Right lung (tissue), 5 donors: Measurements from ENCODE around the gene NPTXR. TPM values are rescaled to one million over a fixed set of nuclear protein-coding genes. Genes with fewer than 3 reads are reported as not detected.

Experiments
- DNase-seq, 2 donors: peaks; one replicate each; pipeline ENCODE4 v3.0.0-alpha.2; 2013
- polyA plus RNA-seq, 5 donors: library from polyadenylated mRNA; unstranded; fragments of 120-200 nt; gene quantifications; one replicate each; pipeline versions ENCODE4 v1.2.1 to v1.2.3, GENCODE V29; 2013; ENCODE audit warnings: inconsistent platforms in 1 of 5, low replicate concordance in 1 of 5; ENCODE audit not compliant: insufficient read length in 5 of 5, insufficient read depth in 1 of 5

Gene NPTXR
- polyA plus RNA-seq, 5 donors = 7.0 to 12.5 (median 8.4) TPM

DNA sequence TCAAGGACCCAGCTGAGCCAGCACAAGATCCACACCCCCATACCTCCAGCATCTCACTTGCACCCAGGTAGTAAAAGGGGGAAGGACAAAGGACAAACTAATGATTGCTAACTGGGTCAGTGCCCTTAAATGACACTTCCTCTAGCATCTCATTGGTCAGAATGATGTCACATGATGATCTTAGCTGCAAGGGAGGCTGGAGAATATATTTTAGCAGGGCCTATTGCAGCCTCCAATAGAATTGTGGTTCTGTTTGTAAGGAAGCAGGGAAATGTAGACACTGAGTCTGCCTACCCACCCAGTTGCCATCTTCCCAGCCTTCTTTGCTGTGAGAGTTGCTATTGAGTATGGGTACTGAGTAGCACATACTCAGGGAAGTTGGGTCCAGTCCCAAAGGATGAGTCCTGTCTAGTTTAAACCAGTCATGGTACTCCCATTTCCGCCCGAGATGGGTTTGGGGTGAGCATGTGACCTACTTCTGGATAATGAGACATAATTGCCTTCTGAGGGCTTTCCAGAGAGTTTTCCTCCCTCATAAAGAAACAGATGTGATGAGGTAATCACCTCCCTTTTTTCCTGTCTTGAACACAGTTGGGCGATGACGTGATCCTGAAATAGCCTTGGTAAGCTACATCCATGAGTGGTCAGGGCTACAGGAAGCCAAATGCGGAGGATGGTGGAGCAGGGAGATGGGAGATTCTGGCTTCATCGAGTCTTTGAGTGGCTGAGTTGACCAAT is 44.4 kb downstream of the NPTXR start:
- DNase-seq = no peak

DNA sequence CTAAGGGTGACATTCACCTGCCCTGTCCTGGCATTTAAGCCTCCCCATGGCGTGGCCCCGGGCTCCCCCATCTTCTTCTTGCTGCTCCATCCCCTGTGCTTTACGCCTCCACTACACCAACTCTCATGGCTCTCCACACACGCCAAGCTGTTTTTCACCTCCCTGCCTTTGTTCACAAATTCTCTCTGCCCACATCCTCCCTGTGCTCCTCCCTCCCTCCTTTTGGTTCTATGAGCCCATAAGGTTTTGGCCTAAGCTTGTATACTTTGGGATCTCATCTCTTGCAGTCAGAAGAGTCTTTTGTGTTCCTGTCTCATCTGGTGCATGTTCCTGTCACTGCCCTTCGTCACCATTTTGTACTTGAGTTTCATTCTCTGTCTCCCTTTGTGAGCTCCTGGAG is 45.3 kb downstream of the NPTXR start:
- no peak for DNase-seq

DNA sequence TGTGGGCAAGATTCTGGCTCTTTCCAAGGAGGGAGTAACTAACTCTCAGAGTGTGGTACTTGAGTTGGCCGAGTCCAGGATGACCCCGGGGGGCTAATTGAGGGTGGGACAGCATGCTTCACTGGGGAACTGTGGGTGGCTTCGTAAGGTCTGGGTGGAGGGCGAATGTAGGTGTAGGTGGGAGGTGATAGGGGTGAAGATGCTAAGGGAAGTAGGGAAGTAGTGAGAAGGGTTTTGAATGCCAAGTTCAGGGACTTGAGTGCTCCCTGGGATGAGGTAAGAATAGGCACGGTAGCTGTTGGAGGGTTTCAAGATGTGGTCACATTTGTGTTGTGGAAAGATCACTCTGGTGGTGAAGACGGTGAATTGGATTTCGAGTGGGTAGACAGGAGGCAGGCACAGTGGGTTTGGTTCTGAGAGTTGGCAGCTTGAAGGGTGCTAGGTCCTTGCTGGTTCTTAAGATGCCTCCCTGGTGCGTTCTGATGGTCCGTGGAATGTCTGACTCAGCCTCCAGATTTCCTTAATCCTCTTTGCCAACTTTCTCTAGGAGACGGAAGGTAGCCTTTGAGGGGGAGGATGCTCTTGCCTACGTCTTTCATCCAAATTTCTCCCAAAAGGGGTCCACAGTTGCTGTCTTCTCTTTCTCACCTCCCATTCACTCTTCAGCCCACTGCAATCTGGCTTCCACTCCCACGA is 47.4 kb downstream of the NPTXR start:
- no peak for DNase-seq

DNA sequence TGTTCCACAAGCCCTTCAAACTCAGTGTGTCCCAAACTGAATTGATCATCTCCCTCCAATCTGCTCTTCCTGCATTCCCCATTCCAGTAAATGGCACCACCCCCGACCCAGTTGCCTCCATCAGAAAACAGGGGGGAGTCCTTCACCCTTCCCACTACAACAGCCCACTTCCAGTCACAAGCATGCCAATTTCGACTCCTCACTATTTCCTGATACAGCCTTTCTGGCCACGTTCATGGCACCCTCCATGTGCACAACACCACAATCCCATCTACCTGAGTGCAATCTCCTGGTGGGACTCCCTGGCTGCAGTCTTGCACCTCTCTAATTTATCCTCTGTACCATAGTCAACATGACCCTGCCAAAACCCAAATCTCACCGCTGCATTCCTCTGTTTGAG is 48.3 kb downstream of the NPTXR start:
- DNase-seq = no peak

DNA sequence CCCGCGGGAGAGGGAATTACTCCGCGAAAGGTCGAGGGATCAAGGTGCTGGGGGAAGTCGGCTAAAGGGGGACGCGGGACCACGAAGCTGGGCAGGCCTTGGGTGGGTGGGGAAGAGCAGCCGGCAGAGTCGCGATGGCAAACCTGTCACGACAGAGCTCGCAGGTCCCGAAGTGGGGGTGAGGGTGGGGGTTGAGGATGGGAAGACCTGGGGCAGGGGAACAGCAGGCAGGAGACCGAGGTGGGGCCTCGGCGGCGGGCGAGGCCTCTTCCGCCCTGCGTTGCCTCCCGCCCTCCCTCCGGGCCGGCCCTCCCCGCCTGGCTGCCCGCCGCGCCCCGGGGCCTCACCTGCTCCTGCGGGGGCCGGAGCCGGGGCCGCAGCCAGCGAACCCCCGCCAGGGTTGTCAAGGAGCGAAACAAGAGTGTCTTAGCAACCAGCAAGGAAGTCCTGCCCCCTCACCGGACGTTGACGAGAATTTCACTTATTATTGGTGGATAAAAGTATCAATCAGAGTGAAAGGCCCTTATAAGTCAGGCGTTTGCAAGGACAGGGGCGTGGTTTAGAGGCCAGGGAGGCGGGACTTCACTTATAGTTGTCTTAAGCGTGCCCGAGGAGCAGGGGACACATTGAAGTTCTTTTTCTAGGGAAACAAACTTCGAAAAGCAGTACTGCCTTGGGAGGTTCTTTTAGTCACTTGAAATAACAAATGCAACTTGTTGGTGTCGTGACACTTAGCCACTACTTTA is 49.9 kb downstream of the NPTXR start, which contains the start of gene DNAL4:
DNAL4 (minus strand) TSS at position 423 of the 746 bp plus-strand sequence. CDS start 11,412 bp downstream, outside the sequence.
- DNase-seq = peak; percentile 94 to 98

DNA sequence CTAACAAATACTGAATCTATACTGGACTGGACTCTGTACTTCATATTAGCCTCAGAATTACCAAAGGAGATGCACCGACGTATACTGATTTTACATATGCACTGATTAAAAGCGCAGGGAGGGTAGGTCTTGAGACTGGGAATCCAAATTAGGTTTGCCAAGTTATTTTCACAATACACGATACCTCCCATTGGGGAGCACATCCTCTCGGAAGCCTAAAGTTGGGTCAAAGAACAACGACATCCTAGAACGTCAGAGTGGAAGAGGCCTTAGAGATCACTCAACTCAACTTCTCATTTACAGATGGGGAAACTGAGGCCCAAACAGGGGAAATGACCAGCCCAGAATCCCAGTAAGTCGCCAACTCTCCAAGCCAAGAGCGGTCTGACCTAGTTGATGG is 50.5 kb downstream of the NPTXR start:
- DNase-seq = no peak

DNA sequence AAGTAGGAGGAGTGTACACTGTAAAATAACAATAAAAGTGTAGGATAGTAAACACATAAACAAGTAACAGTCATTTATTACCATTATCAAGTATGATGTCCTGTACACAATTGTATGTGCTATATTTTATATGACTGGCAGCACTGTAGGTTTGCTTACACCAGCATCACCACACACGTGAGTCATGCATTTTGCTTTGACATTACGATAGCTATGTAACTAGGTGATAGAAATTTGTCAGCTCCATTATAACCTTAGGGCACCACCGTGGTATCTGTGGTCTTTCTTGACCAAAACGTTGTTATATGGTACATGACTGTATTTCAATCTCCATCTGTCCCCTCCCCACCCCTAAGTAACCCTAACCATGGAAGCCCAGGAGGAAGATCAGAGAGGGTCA is 51.0 kb downstream of the NPTXR start:
- DNase-seq = no peak

DNA sequence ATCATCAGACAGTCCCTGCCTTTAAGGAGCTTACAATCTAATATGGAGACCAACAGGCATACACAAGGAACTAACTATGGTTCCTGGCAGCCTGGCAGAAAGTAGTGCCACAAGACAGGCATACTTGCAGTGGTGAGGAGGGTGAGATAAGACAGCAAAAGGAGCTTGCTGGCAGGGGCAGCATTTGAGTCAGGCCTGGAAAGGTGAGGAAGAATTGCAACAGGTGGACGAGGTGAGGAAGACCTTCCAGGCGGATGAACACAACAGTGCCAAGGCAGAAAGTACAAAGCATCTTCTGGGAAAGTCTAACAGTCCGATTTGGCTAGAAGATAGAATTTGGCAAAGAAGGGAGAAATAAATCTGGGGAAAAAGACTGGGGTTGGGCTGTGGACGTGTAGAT is 54.2 kb downstream of the NPTXR start:
- DNase-seq = no peak

DNA sequence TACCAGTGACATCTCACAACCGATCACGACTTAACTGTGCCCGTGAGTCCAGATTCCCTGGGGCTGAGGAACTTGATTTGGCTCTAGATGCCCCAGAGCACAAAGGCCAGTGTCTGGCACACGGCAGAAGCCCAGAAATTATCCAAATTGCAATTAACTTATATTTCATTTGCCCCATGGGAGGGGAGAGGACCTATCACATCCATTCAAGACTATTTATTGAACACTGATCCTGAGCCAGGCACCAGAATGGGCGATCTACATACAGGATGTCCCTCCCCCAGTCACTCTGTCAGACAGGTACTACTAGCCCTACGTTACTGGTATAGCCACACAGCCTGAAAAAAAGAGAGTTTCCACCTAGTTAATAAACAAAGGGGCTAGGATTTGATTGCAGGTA is 55.0 kb downstream of the NPTXR start:
- no peak for DNase-seq

DNA sequence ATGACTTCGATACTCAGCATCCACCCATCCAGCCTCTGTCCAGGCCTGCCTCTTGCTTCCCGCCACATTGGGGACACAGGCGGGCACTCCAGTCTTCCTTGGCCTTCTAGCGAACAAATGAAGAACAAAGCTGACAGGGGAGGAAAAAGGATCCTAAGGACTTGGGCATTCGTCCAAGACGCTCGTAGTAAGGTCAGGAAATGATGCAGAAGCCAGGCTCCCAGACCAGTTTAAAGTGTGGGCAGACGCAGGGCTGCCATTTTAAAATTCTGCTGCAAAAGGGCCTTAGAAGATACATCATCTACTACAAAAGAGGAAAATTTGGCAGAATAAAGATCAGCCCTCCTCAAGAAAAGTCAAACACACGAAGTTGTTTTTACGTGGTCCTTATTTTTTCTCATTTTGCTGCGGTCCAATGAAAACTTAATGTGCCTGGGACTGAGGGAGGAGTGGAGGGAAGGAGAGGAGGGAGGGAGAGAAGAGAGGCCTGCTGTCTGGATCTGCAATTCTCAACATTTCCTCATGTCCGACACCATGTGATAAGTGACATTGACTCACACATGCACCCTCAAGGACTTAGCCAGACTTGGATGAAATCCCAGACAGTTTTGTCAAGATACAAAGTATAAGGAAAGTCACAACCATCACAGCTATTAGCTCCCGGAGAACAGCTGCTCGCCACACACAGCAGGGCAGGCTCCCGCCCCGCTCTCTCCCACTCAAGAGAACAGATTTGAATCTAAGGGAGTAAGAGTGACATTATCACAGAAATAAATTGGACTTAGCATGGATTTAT is 55.6 kb downstream of the NPTXR start:
- peak; percentile 86 to 89 for DNase-seq

DNA sequence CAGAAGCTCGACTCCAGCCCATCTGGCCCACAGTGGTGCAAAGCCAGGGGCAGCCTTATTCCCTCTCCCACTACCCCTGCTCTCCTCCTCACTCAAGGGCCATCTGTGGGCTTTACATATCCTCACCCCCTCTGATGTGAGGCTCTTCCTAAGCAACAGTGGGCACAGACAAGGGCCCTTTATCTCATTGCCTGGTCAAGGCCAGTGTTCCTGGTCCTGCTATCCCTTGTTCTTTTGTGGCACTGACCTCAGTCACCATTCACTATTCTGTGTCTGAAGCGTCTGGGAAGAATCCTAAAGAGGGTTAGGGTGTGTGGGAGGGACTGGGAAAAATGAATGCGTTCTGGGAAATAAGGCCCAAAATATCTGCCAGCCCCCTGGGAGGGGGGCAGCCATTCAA is 57.2 kb downstream of the NPTXR start:
- DNase-seq = no peak

DNA sequence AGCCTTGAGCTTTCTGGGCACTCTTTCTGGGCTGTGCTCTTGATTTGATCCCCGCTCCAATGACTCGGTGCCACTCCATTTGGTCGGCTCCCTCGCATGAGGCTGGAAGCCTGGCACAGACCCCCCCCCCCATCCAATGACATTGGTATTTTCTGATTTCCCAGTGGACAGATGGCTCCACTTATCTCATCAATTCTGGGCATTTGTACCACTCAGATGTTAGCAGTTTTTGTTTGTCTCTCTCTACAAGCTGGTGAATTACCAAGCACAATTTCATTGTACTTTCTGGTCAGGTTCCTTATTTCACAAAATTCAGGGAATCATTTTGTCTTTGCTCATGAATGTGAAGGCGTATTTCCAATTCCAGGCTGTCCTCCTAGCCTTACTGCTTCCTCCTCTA is 59.0 kb downstream of the NPTXR start:
- no peak for DNase-seq

DNA sequence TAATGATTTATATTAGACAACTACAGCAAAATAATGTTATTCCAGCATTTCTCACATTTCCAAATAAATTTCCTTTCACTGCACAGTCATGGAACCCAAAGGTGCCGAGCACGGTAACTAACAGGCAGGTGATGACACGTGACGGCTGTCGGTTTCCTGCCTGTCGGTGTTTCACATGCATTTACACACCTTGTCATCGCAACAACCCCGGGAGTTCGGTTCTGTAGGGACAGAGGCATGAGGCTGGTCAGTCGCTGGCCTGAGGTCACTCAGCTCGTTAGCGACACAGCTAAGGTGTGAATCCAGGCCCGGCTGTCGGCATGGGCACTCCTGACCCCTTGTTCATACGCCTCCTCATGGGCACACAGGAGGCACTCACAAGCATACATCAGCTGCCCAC is 59.8 kb downstream of the NPTXR start:
- no peak for DNase-seq

DNA sequence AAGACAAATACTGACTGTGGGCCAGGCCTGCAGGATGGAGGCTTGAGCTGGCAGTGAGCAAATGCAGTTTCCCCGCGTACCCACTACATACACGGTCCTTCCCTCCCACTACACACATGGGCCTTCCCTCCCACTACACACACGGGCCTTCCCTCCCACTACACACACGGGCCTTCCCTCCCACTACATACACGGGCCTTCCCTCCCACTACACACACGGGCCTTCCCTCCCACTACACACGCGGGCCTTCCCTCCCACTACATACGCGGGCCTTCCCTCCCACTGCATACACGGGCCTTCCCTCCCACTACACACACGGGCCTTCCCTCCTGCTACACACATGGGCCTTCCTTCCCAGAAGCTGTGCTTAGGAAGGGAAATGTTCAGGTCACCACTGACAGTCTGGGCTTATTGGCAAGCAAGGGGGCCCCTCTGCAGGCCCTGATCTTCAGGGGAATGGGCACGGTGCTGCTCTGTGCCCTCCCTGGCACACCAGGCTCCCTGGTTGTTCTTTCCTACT is 60.7 kb downstream of the NPTXR start:
- no peak for DNase-seq

DNA sequence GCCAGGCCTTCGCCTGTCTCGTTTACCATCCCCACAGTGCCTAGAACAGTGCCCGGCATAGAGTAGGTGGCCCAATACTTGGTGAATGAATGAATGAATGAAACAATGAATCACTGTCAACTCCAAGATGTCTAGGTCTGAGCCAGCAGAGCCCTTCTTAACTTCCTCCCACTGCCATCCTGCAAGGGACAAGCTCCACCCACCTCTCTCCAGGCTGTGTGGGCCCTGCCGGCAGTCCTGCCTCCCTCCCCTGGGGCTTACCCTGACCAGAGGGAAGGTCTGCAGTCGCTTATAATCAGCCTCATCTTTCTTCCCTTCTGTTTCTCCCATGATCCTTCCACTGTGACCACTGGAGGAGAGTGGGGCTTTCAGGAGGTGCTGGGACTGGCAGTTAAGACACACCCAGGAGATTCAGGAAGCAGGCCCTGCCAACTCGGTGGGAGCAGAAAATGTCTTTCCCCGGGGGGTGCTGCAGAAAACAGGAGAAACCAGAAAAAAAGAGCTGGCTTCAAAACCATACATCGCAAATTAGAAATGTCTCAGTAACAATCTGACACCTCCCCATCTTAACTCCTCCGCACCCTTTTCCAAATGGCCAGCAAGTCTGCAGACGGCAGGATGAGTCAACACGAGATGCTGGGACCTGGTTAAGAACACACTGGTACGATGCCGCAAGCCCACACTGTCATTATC is 61.3 kb downstream of the NPTXR start:
- no peak for DNase-seq

DNA sequence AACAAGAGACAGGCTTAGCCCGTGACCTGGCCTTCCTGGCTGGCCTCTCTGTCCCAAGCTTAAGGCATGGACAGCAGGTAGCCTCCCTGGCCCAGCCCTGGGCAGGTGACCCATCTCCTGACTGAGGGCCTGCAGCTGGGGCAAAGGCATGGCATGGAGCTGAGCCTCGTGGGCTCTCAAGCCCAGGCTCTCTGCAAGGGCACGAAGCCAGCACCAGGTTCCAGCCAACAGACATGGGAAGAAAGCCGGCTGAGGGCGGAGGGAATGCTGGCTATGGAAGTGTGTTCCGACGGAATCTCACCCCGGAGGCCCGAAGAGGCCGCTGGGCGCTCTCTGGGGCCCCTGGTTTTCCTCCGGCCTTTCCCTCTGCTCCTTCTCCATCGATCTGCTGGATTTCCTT is 62.8 kb downstream of the NPTXR start:
- no peak for DNase-seq

DNA sequence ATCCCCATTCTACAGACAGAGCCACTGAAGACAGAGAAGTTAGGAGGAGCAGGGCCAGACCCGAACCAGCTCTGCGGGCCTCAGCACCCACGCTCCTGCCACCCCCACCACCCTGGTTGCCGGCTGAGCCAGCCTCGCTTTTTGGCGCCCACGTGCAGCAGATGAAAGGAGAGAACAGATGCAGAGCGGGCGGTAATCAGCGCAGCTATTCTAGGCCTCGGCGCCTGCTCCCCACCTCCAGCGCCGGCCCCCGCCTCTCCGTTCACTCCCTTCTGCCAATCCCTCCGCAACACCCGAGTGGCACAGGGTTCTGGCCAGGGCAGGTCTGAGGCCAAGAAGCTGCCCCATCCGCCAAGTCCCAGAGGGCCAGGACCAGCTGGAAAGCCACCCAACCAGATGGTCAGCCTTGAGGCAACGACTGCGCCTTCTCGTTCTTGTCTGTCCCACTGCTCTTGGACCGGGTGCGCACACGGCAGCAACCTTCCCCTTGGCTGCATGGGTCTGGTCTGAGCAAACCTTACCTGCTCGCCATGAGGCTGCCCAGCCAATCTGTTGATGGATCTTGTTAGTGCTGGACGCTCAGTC is 66.6 kb downstream of the NPTXR start:
- no peak for DNase-seq

DNA sequence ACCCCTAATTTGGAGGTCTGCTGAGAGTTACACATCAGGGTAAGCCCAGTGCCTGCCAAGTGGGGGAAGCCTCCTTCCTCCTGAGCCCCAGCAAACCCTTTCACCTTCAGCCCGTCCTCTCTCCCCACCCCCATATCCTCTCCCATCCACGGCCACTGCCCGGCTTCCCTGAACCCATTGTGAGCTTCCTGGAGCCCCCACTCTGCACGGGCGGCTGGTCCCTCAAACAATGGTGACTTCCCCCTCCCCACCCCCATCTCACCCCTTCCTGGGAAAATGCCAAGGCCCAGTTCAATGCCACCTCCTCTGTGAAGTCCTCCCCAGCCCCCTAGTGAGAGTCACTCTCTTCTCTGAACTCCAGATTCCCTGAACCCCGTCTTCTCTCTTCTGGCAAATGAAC is 67.7 kb downstream of the NPTXR start:
- DNase-seq = no peak

DNA sequence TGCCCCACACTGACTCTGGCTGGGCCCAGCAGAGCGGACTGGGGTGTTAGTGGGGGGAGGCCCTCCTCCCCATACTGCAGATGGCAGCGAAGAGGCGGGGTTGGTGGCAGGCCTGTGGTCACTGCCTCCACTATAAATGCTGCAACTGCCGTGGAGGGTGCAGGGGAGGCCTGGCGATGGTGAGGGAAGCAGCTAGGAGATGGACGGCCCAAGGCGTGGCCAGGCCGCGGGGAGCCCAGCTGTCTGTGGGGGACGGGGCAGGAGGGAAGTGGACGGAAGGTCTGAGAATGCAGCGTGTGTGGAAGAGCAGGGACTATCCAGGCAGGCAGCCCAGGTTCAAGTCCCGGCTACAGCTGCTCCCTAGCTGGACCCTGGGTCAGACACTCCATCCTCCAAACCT is 68.2 kb downstream of the NPTXR start:
- no peak for DNase-seq

DNA sequence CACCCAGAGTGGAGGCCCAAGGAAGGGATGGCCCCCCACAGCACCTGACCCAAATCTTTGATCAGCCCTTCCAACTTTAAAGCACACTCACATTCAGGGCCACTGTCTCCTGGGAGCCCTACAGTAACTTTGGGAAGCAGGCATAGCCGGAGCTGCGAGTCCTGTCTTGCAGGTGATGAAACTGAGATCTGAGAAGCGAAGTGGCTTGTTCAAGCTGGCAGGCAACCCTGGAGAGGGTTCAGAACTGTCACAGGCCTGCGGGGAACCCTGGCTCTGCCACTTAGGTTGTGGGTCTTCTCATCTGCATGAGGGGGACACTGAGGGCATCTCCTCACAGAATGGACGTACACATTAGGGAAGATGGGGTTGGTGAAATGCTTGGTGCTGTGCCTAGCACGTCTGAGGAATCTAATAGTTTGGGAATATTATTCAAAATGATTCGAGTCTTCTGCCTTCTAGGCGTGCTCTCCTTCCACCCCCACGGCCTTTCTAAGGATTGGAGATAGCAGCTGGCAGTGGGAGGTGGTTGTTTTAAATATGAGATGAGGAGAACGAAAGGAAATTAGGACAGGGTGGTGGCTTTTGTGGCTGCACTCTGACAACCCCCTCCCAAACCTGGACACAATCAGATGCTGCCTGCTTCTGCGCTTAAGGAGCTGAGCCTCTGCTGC is 69.2 kb downstream of the NPTXR start:
- DNase-seq = no peak
